ENCODE data around the gene CLIP4.

GRCh38 chr2:29213888-29214291, 98.7 kb downstream of the CLIP4 start:
- TF ChIP-seq, protein P1, sequence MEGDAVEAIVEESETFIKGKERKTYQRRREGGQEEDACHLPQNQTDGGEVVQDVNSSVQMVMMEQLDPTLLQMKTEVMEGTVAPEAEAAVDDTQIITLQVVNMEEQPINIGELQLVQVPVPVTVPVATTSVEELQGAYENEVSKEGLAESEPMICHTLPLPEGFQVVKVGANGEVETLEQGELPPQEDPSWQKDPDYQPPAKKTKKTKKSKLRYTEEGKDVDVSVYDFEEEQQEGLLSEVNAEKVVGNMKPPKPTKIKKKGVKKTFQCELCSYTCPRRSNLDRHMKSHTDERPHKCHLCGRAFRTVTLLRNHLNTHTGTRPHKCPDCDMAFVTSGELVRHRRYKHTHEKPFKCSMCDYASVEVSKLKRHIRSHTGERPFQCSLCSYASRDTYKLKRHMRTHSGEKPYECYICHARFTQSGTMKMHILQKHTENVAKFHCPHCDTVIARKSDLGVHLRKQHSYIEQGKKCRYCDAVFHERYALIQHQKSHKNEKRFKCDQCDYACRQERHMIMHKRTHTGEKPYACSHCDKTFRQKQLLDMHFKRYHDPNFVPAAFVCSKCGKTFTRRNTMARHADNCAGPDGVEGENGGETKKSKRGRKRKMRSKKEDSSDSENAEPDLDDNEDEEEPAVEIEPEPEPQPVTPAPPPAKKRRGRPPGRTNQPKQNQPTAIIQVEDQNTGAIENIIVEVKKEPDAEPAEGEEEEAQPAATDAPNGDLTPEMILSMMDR (IDR thresholded peaks at IDR 0.05) = no peak
- no peak for TF ChIP-seq POLR2A (IDR thresholded peaks at IDR 0.05)

Data from heart left ventricle (tissue), 13 donors.